GM12878 (cell line): Measurements from ENCODE around the gene VCPKMT. TPM values are rescaled to one million over a fixed set of nuclear protein-coding genes. Genes with fewer than 3 reads are reported as not detected.
A peak's percentile ranks its signal among the peaks of the same experiment; 100 is the strongest.

Source experiments
- ASH2L ChIP-seq: fragments of 300-600, 200-600 bp; sonication (generic); IDR thresholded peaks from 2 replicates; pipeline ENCODE4 v1.6.1; 2017; ENCODE audit warnings: low read depth, mild to moderate bottlenecking, borderline replicate concordance
- BHLHE40 ChIP-seq, 2 experiments: fragments of 450-650 bp in 1 of 2; IDR thresholded peaks; 2 replicates each; pipeline ENCODE4 v1.6.1; 2011 to 2017; ENCODE audit warnings: low read depth in 2 of 2, borderline replicate concordance in 1 of 2, improper control_type of control experiment in 1 of 2, low read length in 1 of 2, mild to moderate bottlenecking in 1 of 2
- CBX3 ChIP-seq: fragments of 200-600 bp; sonication (generic); IDR thresholded peaks from 2 replicates; pipeline ENCODE4 v1.6.1; 2016; ENCODE audit warnings: low read depth, borderline replicate concordance
- DPF2 ChIP-seq: fragments of 450-650 bp; IDR thresholded peaks from 2 replicates; pipeline ENCODE4 v1.6.1; 2017; ENCODE audit warnings: mild to moderate bottlenecking
- EGR1 ChIP-seq, 2 experiments: IDR thresholded peaks; 1 replicate in 1 of 2; 2 replicates in 1 of 2; pipeline ENCODE4 v1.6.1; 2011 to 2012; ENCODE audit warnings: low read depth in 2 of 2, low read length in 2 of 2, borderline replicate concordance in 1 of 2, mild to moderate bottlenecking in 1 of 2, moderate library complexity in 1 of 2
- MEF2A ChIP-seq: IDR thresholded peaks from 2 replicates; pipeline ENCODE4 v1.6.1; 2011; ENCODE audit warnings: low read depth, mild to moderate bottlenecking, low read length, moderate library complexity; ENCODE audit not compliant: insufficient read depth
- MYB ChIP-seq: fragments of 150-350 bp; IDR thresholded peaks from 2 replicates; pipeline ENCODE4 v1.6.1; 2014; ENCODE audit warnings: mild to moderate bottlenecking, low read depth, low read length, borderline replicate concordance
- NFYA ChIP-seq: IDR thresholded peaks from 2 replicates; pipeline ENCODE4 v1.6.1; 2011; ENCODE audit warnings: low read depth, mild to moderate bottlenecking, low read length, improper control_type of control experiment, borderline replicate concordance
- NR2C2 ChIP-seq: IDR thresholded peaks from 2 replicates; pipeline ENCODE4 v1.6.1; 2011; ENCODE audit warnings: borderline replicate concordance, low read depth; ENCODE audit not compliant: control insufficient read depth, insufficient read length
- PRDM15 ChIP-seq: fragments of 450-650 bp; formaldehyde crosslinking; IDR thresholded peaks from 2 replicates; pipeline ENCODE4 v1.4.0; 2020; ENCODE audit warnings: mild to moderate bottlenecking, moderate library complexity
- RAD51 ChIP-seq: fragments of 450-650 bp; IDR thresholded peaks from 2 replicates; pipeline ENCODE4 v1.6.1; 2016; ENCODE audit warnings: moderate library complexity, mild to moderate bottlenecking, inconsistent platforms
- RELA ChIP-seq: fragments of 450-650 bp; IDR thresholded peaks from 2 replicates; pipeline ENCODE4 v1.8.0; 2014; ENCODE audit warnings: borderline replicate concordance; ENCODE audit not compliant: partially characterized antibody
- SPI1 ChIP-seq: IDR thresholded peaks from 2 replicates; pipeline ENCODE4 v1.6.1; 2011; ENCODE audit warnings: low read depth, mild to moderate bottlenecking, low read length, moderate library complexity, borderline replicate concordance; ENCODE audit not compliant: insufficient read depth
- SREBF2 ChIP-seq: IDR thresholded peaks from 2 replicates; pipeline ENCODE4 v1.6.1; 2012; ENCODE audit warnings: mild to moderate bottlenecking, low read length
- SUPT20H ChIP-seq: IDR thresholded peaks from 2 replicates; pipeline ENCODE4 v1.6.1; 2011; ENCODE audit warnings: low read depth, mild to moderate bottlenecking, low read length, moderate library complexity, borderline replicate concordance; ENCODE audit not compliant: control insufficient read depth
- TBL1XR1 ChIP-seq: IDR thresholded peaks from 2 replicates; pipeline ENCODE4 v1.6.1; 2012; ENCODE audit warnings: low read depth, low read length, improper control_type of control experiment
- ZNF622 ChIP-seq: fragments of 450-650 bp; IDR thresholded peaks from 2 replicates; pipeline ENCODE4 v1.6.1; 2017; ENCODE audit warnings: mild to moderate bottlenecking, inconsistent platforms
- polyA plus RNA-seq, 11 experiments: library from polyadenylated mRNA; depleted of rRNA in 4 of 11; unstranded in 6 of 11; stranded (reverse) in 5 of 11; fragments of >200 nt; fragmentation: Nextera tagmentation in 4 of 11; fragmentation: Illumina TruSeq in 1 of 11; extraction: Ambion mirVana in 4 of 11; extraction: Trizol in 1 of 11; gene quantifications; 1 replicate in 1 of 11; 2 replicates in 10 of 11; pipeline versions ENCODE4 v1.2.1 to v1.2.3, GENCODE V29; 2011 to 2016; ENCODE audit warnings: inconsistent platforms in 2 of 11, missing spikeins in 2 of 11, low read depth in 1 of 11
- total RNA-seq, 4 experiments: library from RNA; depleted of rRNA in 3 of 4; stranded (reverse); fragments of >200 nt in 3 of 4; fragmentation: Illumina TruSeq in 1 of 4; extraction: Trizol in 1 of 4; gene quantifications; 2 replicates each; pipeline versions ENCODE4 v1.2.1 to v1.2.3, GENCODE V29; 2013 to 2021
- TF ChIP-seq, protein P1 (sequence below): fragments of 450-650 bp; IDR thresholded peaks from 2 replicates; pipeline ENCODE4 v1.6.1; 2016; ENCODE audit warnings: mild to moderate bottlenecking, moderate library complexity, borderline replicate concordance
- TF ChIP-seq, protein P2 (sequence below): fragments of 450-650 bp; IDR thresholded peaks from 2 replicates; pipeline ENCODE4 v1.6.1; 2014; ENCODE audit warnings: mild to moderate bottlenecking

Gene VCPKMT
- total and polyA plus RNA-seq, 10 of the 15 experiments (the other 5 are each of a cell fraction or from before 2014, with no cell fraction given), result 8.5 to 18.4 (median 12.8) TPM

GRCh38 chr14:50082784-50083466 is 33.4 kb downstream of the VCPKMT start (continued):
- TF ChIP-seq, protein P1, sequence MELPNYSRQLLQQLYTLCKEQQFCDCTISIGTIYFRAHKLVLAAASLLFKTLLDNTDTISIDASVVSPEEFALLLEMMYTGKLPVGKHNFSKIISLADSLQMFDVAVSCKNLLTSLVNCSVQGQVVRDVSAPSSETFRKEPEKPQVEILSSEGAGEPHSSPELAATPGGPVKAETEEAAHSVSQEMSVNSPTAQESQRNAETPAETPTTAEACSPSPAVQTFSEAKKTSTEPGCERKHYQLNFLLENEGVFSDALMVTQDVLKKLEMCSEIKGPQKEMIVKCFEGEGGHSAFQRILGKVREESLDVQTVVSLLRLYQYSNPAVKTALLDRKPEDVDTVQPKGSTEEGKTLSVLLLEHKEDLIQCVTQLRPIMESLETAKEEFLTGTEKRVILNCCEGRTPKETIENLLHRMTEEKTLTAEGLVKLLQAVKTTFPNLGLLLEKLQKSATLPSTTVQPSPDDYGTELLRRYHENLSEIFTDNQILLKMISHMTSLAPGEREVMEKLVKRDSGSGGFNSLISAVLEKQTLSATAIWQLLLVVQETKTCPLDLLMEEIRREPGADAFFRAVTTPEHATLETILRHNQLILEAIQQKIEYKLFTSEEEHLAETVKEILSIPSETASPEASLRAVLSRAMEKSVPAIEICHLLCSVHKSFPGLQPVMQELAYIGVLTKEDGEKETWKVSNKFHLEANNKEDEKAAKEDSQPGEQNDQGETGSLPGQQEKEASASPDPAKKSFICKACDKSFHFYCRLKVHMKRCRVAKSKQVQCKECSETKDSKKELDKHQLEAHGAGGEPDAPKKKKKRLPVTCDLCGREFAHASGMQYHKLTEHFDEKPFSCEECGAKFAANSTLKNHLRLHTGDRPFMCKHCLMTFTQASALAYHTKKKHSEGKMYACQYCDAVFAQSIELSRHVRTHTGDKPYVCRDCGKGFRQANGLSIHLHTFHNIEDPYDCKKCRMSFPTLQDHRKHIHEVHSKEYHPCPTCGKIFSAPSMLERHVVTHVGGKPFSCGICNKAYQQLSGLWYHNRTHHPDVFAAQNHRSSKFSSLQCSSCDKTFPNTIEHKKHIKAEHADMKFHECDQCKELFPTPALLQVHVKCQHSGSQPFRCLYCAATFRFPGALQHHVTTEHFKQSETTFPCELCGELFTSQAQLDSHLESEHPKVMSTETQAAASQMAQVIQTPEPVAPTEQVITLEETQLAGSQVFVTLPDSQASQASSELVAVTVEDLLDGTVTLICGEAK, result no peak; the same call in 1 of the 2 replicates
- TF ChIP-seq SUPT20H (no peak), MEF2A (peak; percentile 81), NR2C2 (no peak), BHLHE40 (IDR thresholded peaks at IDR 0.05; ENCODE audit: borderline replicate concordance in 1 of 2, low read depth in 2 of 2, low read length in 1 of 2) (peak; percentile 76 to 82), RAD51 (peak; percentile 39; the same call in 1 of the 2 replicates), ASH2L (no peak), SREBF2 (no peak), TBL1XR1 (peak; percentile 83), MYB (0 out of 2 replicates have a peak, but pooled peaks have one; percentile 27), PRDM15 (CRISPR knock-in tag) (no peak), RELA (peak; percentile 99), ZNF622 (no peak), NFYA (no peak), DPF2 (peak; percentile 92), SPI1 (peak; percentile 88), CBX3 (no peak), EGR1 (IDR thresholded peaks at IDR 0.05; ENCODE audit: borderline replicate concordance in 1 of 2, low read depth in 2 of 2, low read length in 2 of 2) (peak in 1 of 2 experiments; percentile 66; a peak in 2 of 3 replicates)
- TF ChIP-seq, protein P2, sequence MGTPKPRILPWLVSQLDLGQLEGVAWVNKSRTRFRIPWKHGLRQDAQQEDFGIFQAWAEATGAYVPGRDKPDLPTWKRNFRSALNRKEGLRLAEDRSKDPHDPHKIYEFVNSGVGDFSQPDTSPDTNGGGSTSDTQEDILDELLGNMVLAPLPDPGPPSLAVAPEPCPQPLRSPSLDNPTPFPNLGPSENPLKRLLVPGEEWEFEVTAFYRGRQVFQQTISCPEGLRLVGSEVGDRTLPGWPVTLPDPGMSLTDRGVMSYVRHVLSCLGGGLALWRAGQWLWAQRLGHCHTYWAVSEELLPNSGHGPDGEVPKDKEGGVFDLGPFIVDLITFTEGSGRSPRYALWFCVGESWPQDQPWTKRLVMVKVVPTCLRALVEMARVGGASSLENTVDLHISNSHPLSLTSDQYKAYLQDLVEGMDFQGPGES, result no peak
